Measurements from ENCODE around the gene ADGRB3.
"Not testable (repeated sequence)": the region's sequence is repeated elsewhere in the genome, so short reads cannot be mapped to it uniquely, and the experiment has no call there.

ADGRB3 gene

GRCh38 chr6:69121461-69122406 is 486.7 kb downstream of the ADGRB3 start:
- DNase-seq (ENCODE audit: low read depth in 2 of 2), result not testable (repeated sequence)

GRCh38 chr6:69122407-69122773 is 487.3 kb downstream of the ADGRB3 start:
- no peak for DNase-seq (ENCODE audit: low read depth in 2 of 2)

GRCh38 chr6:69128411-69128810 is 493.3 kb downstream of the ADGRB3 start:
- no peak for DNase-seq (ENCODE audit: low read depth in 2 of 2)

- DNase-seq (ENCODE audit: low read depth in 2 of 2), result no peak
These were observed 494.0 kb downstream of the ADGRB3 start for GRCh38 chr6:69129046-69129445.

GRCh38 chr6:69135927-69136326 is 500.8 kb downstream of the ADGRB3 start:
- DNase-seq (ENCODE audit: low read depth in 2 of 2), result no peak

- no peak for DNase-seq (ENCODE audit: low read depth in 2 of 2)
These were observed 503.1 kb downstream of the ADGRB3 start for GRCh38 chr6:69138148-69138547.

- no peak for DNase-seq (ENCODE audit: low read depth in 2 of 2)
These were observed 503.9 kb downstream of the ADGRB3 start for GRCh38 chr6:69138893-69139494.

GRCh38 chr6:69145062-69145461 is 510.0 kb downstream of the ADGRB3 start:
- no peak for DNase-seq (ENCODE audit: low read depth in 2 of 2)

- DNase-seq (ENCODE audit: low read depth in 2 of 2), result no peak
These were observed 511.3 kb downstream of the ADGRB3 start for GRCh38 chr6:69146385-69146784.

GRCh38 chr6:69155467-69155866 is 520.4 kb downstream of the ADGRB3 start:
- DNase-seq (ENCODE audit: low read depth in 2 of 2), result no peak

GRCh38 chr6:69162811-69163210 is 527.7 kb downstream of the ADGRB3 start:
- no peak for DNase-seq (ENCODE audit: low read depth in 2 of 2)

GRCh38 chr6:69164564-69165229 is 529.6 kb downstream of the ADGRB3 start:
- no peak for DNase-seq (ENCODE audit: low read depth in 2 of 2)

- no peak for DNase-seq (ENCODE audit: low read depth in 2 of 2)
These were observed 544.6 kb downstream of the ADGRB3 start for GRCh38 chr6:69179681-69180080.

GRCh38 chr6:69180361-69181067 is 545.4 kb downstream of the ADGRB3 start:
- DNase-seq (ENCODE audit: low read depth in 2 of 2), result no peak

- DNase-seq (ENCODE audit: low read depth in 2 of 2), result no peak
These were observed 546.9 kb downstream of the ADGRB3 start for GRCh38 chr6:69181964-69182363.

- no peak for DNase-seq (ENCODE audit: low read depth in 2 of 2)
These were observed 550.2 kb downstream of the ADGRB3 start for GRCh38 chr6:69185276-69185675.

- DNase-seq (ENCODE audit: low read depth in 2 of 2), result no peak
These were observed 567.7 kb downstream of the ADGRB3 start for GRCh38 chr6:69202768-69203167.

- DNase-seq (ENCODE audit: low read depth in 2 of 2), result no peak
These were observed 581.0 kb downstream of the ADGRB3 start for GRCh38 chr6:69216127-69216526.

GRCh38 chr6:69217343-69217742 is 582.3 kb downstream of the ADGRB3 start:
- DNase-seq (ENCODE audit: low read depth in 2 of 2), result no peak

- DNase-seq (ENCODE audit: low read depth in 2 of 2), result no peak
These were observed 585.3 kb downstream of the ADGRB3 start for GRCh38 chr6:69220375-69220774.

- DNase-seq (ENCODE audit: low read depth in 2 of 2), result no peak
These were observed 596.9 kb downstream of the ADGRB3 start for GRCh38 chr6:69232008-69232407.

- DNase-seq (ENCODE audit: low read depth in 2 of 2), result no peak
These were observed 597.4 kb downstream of the ADGRB3 start for GRCh38 chr6:69232496-69232895.

Data from stimulated activated CD4-positive, alpha-beta T cell treated with anti-CD3 and anti-CD28 coated beads, Interleukin-4, amount 100 ng/mL, for 48 hours (primary cell).